Panc1 (cell line): Measurements from ENCODE around the gene HSDL1. TPM values are rescaled to one million over a fixed set of nuclear protein-coding genes. Genes with fewer than 3 reads are reported as not detected.

Experiments used
- ATAC-seq: fragments of 200-7000 bp; cut with Tn5 transposase; 2 replicates; pipeline ENCODE4 v1.9.1; 2020; ENCODE audit warnings: mild to moderate bottlenecking, moderate library complexity
- BruUV-seq: library from RNA; stranded (reverse); fragments of 400-500 nt; replicated peaks from 2 replicates; lab custom pipeline; 2021; lab: Mats Ljungman, UMichigan
- CTCF ChIA-PET: fragments of 300-600 bp; sonication (Branson Sonifier 250); formaldehyde crosslinking; loops from one replicate; lab custom pipeline; 2022; ENCODE audit warnings: antibody characterized with exemption; lab: Charles Lee
- POLR2A ChIA-PET: fragments of 300-600 bp; sonication (Branson Sonifier 250); formaldehyde crosslinking; loops from one replicate; lab custom pipeline; 2022; ENCODE audit warnings: antibody characterized with exemption; lab: Charles Lee
- DNase-seq: peaks from one replicate; pipeline ENCODE4 v3.0.0-alpha.2; 2010; ENCODE audit warnings: low read depth, low spot score
- H3K27ac ChIP-seq: 2 replicates; pipeline ENCODE4 v1.5.1; 2011; ENCODE audit warnings: mild to moderate bottlenecking, low read length, inconsistent platforms
- H3K27me3 ChIP-seq: fragments of 200-500 bp; sonication (Bioruptor generic); 2 replicates; pipeline ENCODE4 v1.6.0; 2014; ENCODE audit warnings: low read length, inconsistent platforms; ENCODE audit not compliant: control insufficient read depth, insufficient read depth
- H3K36me3 ChIP-seq: fragments of 200-500 bp; sonication (Bioruptor generic); 2 replicates; pipeline ENCODE4 v1.5.1; 2014; ENCODE audit warnings: inconsistent platforms, mild to moderate bottlenecking, low read length, moderate library complexity; ENCODE audit not compliant: control insufficient read depth, insufficient read depth
- H3K4me1 ChIP-seq: 2 replicates; pipeline ENCODE4 v1.5.1; 2011; ENCODE audit warnings: inconsistent platforms, mild to moderate bottlenecking, low read length, moderate library complexity; ENCODE audit not compliant: control insufficient read depth, insufficient read depth
- H3K4me3 ChIP-seq, 2 experiments: 2 replicates each; pipeline ENCODE4 v1.5.1; 2011 to 2012; ENCODE audit warnings: low read depth in 2 of 2, low read length in 2 of 2, mild to moderate bottlenecking in 2 of 2, inconsistent platforms in 1 of 2, moderate library complexity in 1 of 2
- H3K9me3 ChIP-seq: fragments of 200-500 bp; sonication (Bioruptor generic); 2 replicates; pipeline ENCODE4 v1.5.1; 2014; ENCODE audit warnings: low read depth, mild to moderate bottlenecking, inconsistent platforms, low read length, moderate library complexity; ENCODE audit not compliant: control insufficient read depth, insufficient read depth
- POLR2AphosphoS5 ChIP-seq: IDR thresholded peaks from 2 replicates; pipeline ENCODE4 v1.6.1; 2012; ENCODE audit warnings: mild to moderate bottlenecking, low read depth, low read length, moderate library complexity
- REST ChIP-seq, 2 experiments: IDR thresholded peaks; 2 replicates each; pipeline ENCODE4 v1.6.1; 2011 to 2012; ENCODE audit warnings: low read depth in 2 of 2, control low read depth in 1 of 2, low read length in 1 of 2, mild to moderate bottlenecking in 1 of 2, moderate library complexity in 1 of 2; ENCODE audit not compliant: insufficient read depth in 1 of 2
- SIN3A ChIP-seq: IDR thresholded peaks from 2 replicates; pipeline ENCODE4 v1.6.1; 2012; ENCODE audit warnings: low read depth, mild to moderate bottlenecking, low read length, moderate library complexity, borderline replicate concordance; ENCODE audit not compliant: insufficient read depth
- TCF7L2 ChIP-seq: IDR thresholded peaks from 2 replicates; pipeline ENCODE4 v1.6.1; 2011; ENCODE audit warnings: mild to moderate bottlenecking, low read depth, low read length, inconsistent platforms
- in situ Hi-C: cut with HindIII; loops from 2 replicates; pipeline ENCODE4 v1.10.0; 2016; ENCODE audit warnings: low sequenced_read_pairs, low pct_unique_long_range_greater_than_20kb
- intact Hi-C: fragments of 100-400 bp; cut with micrococcal nuclease; formaldehyde crosslinking; loops from one replicate; pipeline ENCODE4 v1.10.0; 2022; ENCODE audit not compliant: unreplicated experiment
- total RNA-seq: library from RNA; stranded (reverse); gene quantifications from one replicate; pipeline ENCODE4 v1.2.1, GENCODE V29; 2021; ENCODE audit not compliant: unreplicated experiment
- TF ChIP-seq, protein P1 (sequence below): fragments of 450-650 bp; IDR thresholded peaks from 2 replicates; pipeline ENCODE4 v1.5.1; 2017; ENCODE audit warnings: mild to moderate bottlenecking

HSDL1 gene
- total RNA-seq, 1 experiment from 2014 or later, result 24.6 TPM

DNA sequence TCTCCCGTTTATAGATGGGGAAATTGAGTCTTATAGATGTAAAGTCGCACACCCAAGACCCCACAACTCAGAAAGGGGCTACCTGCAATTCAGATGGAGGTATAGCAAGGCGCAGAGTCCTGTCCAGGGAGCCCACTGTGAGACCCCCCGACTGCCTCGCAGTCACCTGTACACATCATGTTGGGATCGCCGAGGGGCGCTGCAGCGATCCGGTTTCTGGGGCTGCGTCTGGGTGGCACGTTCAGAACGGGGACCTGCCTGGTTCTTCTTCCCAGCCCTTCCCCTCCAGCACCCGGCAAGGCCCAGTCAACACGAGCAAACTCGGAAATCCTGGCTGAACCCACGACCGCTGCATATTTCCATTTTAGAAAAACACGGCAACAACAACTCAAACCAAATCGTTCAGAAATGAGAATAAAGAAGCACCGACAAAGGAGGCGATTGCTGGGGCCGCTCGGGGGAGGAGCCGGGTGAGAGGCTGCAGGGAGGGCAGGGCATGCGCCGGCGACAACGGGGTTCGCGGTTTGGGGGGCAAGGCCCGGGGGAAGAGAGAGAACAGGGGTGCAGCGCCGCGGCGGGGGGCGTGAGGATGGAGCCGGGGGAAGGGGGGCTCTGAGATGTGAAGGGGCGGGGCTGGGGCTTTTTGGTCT lies 643 bp downstream of the HSDL1 start:
- intact Hi-C loops, result no loop called here
- no TSS peak for BruUV-seq

DNA sequence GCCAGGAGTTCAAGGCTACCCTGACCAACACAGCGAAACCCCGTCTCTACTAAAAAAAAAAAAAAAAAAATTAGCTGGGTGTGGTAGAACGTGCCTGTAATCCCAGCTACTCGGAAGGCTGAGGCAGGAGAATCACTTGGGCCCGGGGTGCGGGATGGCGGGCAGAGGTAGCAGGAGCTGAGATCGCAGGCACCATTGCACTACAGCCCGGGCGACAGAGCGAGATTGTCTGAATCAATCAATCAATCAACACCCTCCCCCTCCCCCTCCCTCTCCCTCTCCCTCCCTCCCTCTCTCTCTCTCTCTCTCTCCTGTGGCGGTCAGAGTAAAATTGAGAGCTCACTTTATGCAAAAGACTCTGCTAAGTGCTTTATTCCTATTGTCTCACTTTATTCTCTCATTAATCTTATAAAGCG lies 1.2 kb downstream of the HSDL1 start:
- H3K4me1 ChIP-seq, result no peaks in the 10 kb centered on the region; the same call in 1 of the 2 replicates
- intact Hi-C loops, result no loop called here
- in situ Hi-C loops, result no loop called here
- peaks cover 5% of the 10 kb centered on the region; the same call in 1 of the 2 replicates for H3K36me3 ChIP-seq
- DNase-seq (no peak), ATAC-seq (no peak)
- H3K27ac ChIP-seq, result no peak overlapping the region
- BruUV-seq, result no TSS peak
- TF ChIP-seq REST (IDR thresholded peaks at IDR 0.05; ENCODE audit: insufficient read depth in 1 of 2, low read depth in 2 of 2, low read length in 1 of 2) (no peak), POLR2AphosphoS5 (no peak), TCF7L2 (no peak), SIN3A (no peak)
- TF ChIP-seq, protein P1, sequence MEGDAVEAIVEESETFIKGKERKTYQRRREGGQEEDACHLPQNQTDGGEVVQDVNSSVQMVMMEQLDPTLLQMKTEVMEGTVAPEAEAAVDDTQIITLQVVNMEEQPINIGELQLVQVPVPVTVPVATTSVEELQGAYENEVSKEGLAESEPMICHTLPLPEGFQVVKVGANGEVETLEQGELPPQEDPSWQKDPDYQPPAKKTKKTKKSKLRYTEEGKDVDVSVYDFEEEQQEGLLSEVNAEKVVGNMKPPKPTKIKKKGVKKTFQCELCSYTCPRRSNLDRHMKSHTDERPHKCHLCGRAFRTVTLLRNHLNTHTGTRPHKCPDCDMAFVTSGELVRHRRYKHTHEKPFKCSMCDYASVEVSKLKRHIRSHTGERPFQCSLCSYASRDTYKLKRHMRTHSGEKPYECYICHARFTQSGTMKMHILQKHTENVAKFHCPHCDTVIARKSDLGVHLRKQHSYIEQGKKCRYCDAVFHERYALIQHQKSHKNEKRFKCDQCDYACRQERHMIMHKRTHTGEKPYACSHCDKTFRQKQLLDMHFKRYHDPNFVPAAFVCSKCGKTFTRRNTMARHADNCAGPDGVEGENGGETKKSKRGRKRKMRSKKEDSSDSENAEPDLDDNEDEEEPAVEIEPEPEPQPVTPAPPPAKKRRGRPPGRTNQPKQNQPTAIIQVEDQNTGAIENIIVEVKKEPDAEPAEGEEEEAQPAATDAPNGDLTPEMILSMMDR, result no peak
- no peaks in the 10 kb centered on the region for H3K9me3 ChIP-seq
- ChIA-PET CTCF (interaction anchor here (0.6 kb wide), 2 partner anchors 40 to 62 kb away, joined by 5 to 6 read pairs; no protein-coding TSS in a partner anchor), POLR2A (no interaction called here)
- H3K27me3 ChIP-seq, result no peaks in the 10 kb centered on the region
- peak overlapping the region; percentile 74 to 78 for H3K4me3 ChIP-seq

More for the DNA sequence above, 643 bp downstream of the HSDL1 start:
- no peaks in the 10 kb centered on the region for H3K9me3 ChIP-seq
- H3K27ac ChIP-seq, result peak overlapping the region; percentile 66
- no peaks in the 10 kb centered on the region for H3K4me1 ChIP-seq
- in situ Hi-C loops, result no loop called here
- DNase-seq (no peak), ATAC-seq (peak; percentile 43)
- H3K4me3 ChIP-seq, result peak overlapping the region; percentile 74 to 78
- TF ChIP-seq TCF7L2, result 0 out of 2 replicates have a peak, but pooled peaks have one; percentile 18
- no peak for TF ChIP-seq SIN3A
- no peak for TF ChIP-seq POLR2AphosphoS5
- H3K36me3 ChIP-seq, result peaks cover 5% of the 10 kb centered on the region; the same call in 1 of the 2 replicates
- POLR2A ChIA-PET, result no interaction called here
- H3K27me3 ChIP-seq, result no peaks in the 10 kb centered on the region
- CTCF ChIA-PET, result interaction anchor here (0.6 kb wide), 2 partner anchors 40 to 63 kb away, joined by 5 to 6 read pairs; no protein-coding TSS in a partner anchor

- TF ChIP-seq TCF7L2 (no peak), SIN3A (no peak), POLR2AphosphoS5 (no peak), REST (IDR thresholded peaks at IDR 0.05; ENCODE audit: insufficient read depth in 1 of 2, low read depth in 2 of 2, low read length in 1 of 2) (no peak)
- TF ChIP-seq, protein P1, result no peak
- ChIA-PET CTCF (no interaction called here), POLR2A (no interaction called here)
- Histone ChIP-seq H3K4me1 (no peaks in the 10 kb centered on the region; the same call in 1 of the 2 replicates), H3K9me3 (no peaks in the 10 kb centered on the region), H3K36me3 (peaks cover 5% of the 10 kb centered on the region; the same call in 1 of the 2 replicates), H3K4me3 (no peak overlapping the region), H3K27me3 (no peaks in the 10 kb centered on the region), H3K27ac (no peak overlapping the region)
- intact Hi-C loops (no loop called here), in situ Hi-C loops (no loop called here)
- no peak for ATAC-seq
- no peak for DNase-seq
- TSS peak; percentile 72 for BruUV-seq
Observed at GRCh38 chr16:84143081-84143480, 1.9 kb downstream of the HSDL1 start.
